Cardiac muscle cell (in vitro differentiated cells and primary cell): Measurements from ENCODE around the gene LPAR1. TPM values are rescaled to one million over a fixed set of nuclear protein-coding genes. Genes with fewer than 3 reads are reported as not detected.

Experiments used
- DNase-seq, 2 donors: peaks; one replicate each; pipeline versions ENCODE4 v3.0.0 to v3.0.0-alpha.2; 2010 to 2017; ENCODE audit warnings: low read depth in 1 of 2, low spot score in 1 of 2
- H3K27ac ChIP-seq: fragments of 200-600 bp; sonication (generic); 2 replicates; pipeline ENCODE4 v1.5.1; 2016
- H3K27me3 ChIP-seq: fragments of 200-600 bp; sonication (generic); 2 replicates; pipeline ENCODE4 v1.6.0; 2016; ENCODE audit warnings: control low read depth
- H3K36me3 ChIP-seq: fragments of 200-600 bp; sonication (generic); 2 replicates; pipeline ENCODE4 v1.5.1; 2016; ENCODE audit warnings: control low read depth
- H3K4me1 ChIP-seq: fragments of 200-600 bp; sonication (generic); 2 replicates; pipeline ENCODE4 v1.8.1; 2017; ENCODE audit warnings: low read depth, mild to moderate bottlenecking, mixed run types
- H3K4me3 ChIP-seq: fragments of 200-600 bp; sonication (generic); 2 replicates; pipeline ENCODE4 v1.5.1; 2016; ENCODE audit warnings: mild to moderate bottlenecking
- H3K9me3 ChIP-seq: fragments of 200-600 bp; sonication (generic); 2 replicates; pipeline ENCODE4 v1.5.1; 2017; ENCODE audit warnings: low read depth, mild to moderate bottlenecking, control low read depth
- polyA plus RNA-seq: library from polyadenylated mRNA; unstranded; fragments of >200 nt; fragmentation: Nextera tagmentation; extraction: Ambion mirVana; gene quantifications from 2 replicates; pipeline ENCODE4 v1.2.1, GENCODE V29; 2016
- total RNA-seq: library from RNA; depleted of rRNA; stranded (reverse); fragments of >200 nt; gene quantifications from 2 replicates; pipeline ENCODE4 v1.2.3, GENCODE V29; 2016
- TF ChIP-seq, protein P1 (sequence below): IDR thresholded peaks from 2 replicates; pipeline ENCODE4 v1.5.1; 2012; ENCODE audit warnings: low read depth, mild to moderate bottlenecking, low read length

The LPAR1 gene
- total and polyA plus RNA-seq, 2 experiments from 2014 or later, result 0.77 to 1.9 TPM

DNA sequence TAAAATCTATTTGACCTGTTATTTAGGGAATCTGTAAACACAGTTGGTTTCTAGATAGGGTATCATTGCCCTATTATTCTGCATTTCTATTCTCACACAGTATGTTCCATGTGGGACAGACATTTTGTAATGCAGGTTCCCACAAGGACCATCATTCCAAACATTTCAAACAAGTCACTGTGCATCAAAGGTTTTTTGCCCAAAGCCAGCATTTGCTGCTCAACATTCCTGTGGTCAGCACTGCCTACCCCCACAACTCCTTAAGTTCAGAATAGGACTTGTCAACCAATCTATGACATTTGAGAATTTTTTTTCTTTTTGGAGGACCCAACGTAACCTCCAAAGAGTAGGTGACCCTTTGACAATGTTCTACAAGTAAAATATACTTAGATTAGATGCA, 95.7 kb downstream of the LPAR1 start:
- peak in 1 of 2 donors; percentile 73 for DNase-seq
- no peak overlapping the region for H3K4me3 ChIP-seq
- no peaks in the 10 kb centered on the region for H3K27me3 ChIP-seq
- no peaks in the 10 kb centered on the region for H3K4me1 ChIP-seq
- TF ChIP-seq, protein P1, sequence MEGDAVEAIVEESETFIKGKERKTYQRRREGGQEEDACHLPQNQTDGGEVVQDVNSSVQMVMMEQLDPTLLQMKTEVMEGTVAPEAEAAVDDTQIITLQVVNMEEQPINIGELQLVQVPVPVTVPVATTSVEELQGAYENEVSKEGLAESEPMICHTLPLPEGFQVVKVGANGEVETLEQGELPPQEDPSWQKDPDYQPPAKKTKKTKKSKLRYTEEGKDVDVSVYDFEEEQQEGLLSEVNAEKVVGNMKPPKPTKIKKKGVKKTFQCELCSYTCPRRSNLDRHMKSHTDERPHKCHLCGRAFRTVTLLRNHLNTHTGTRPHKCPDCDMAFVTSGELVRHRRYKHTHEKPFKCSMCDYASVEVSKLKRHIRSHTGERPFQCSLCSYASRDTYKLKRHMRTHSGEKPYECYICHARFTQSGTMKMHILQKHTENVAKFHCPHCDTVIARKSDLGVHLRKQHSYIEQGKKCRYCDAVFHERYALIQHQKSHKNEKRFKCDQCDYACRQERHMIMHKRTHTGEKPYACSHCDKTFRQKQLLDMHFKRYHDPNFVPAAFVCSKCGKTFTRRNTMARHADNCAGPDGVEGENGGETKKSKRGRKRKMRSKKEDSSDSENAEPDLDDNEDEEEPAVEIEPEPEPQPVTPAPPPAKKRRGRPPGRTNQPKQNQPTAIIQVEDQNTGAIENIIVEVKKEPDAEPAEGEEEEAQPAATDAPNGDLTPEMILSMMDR, result no peak
- no peaks in the 10 kb centered on the region for H3K36me3 ChIP-seq
- no peak overlapping the region for H3K27ac ChIP-seq
- H3K9me3 ChIP-seq, result no peaks in the 10 kb centered on the region

DNA sequence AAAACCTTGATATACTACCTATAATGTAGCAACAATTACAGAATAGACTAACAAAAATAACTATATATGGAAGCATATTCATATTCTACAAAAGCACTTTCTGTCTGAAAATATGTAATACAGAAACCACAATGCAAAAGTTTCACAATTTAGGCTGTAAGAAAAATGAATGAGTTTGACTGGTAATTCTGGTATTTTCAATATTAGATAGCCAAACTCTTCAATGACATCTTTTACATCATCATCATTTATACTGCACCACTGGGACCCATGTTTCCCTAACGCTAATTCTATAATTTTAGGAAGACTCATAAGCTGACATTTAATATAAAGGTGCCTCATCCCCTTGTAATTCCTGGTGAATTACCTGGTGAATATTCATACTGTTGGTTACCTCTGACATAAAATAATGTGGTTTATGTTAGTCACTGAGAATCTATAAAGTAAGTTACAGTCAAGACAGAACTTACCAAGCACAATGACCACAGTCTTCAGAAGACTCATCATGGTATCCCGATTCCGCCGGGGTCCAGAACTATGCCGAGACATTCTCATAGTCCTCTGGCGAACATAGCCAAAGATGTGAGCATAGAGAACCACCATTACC, 97.2 kb downstream of the LPAR1 start:
- TF ChIP-seq, protein P1, result no peak
- no peak for DNase-seq
- Histone ChIP-seq H3K27ac (no peak overlapping the region), H3K27me3 (no peaks in the 10 kb centered on the region), H3K4me1 (peaks cover 8% of the 10 kb centered on the region), H3K4me3 (no peak overlapping the region), H3K9me3 (no peaks in the 10 kb centered on the region), H3K36me3 (no peaks in the 10 kb centered on the region)

DNA sequence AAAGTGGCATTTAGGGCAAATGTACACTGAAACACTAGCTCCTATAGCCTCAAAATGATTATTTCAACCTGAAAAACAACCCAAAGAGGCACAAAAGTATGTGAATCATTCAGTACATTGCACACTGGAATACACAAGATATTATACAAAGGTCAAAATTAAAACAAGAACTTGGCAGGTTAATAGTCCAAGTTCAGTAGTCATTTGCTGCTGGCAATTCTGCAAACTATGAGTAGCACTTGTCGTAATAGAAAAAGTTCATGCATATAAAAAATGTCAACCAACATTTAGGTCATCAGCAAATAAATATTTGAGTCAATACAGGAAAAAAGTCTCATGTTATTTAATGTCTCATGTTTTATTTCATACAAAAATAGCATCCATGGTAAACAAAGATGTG, 98.7 kb downstream of the LPAR1 start:
- H3K9me3 ChIP-seq, result no peaks in the 10 kb centered on the region
- no peak for DNase-seq
- no peak overlapping the region for H3K4me3 ChIP-seq
- TF ChIP-seq, protein P1, result no peak
- H3K27ac ChIP-seq, result no peak overlapping the region
- H3K4me1 ChIP-seq, result peaks cover 8% of the 10 kb centered on the region
- H3K27me3 ChIP-seq, result no peaks in the 10 kb centered on the region
- H3K36me3 ChIP-seq, result no peaks in the 10 kb centered on the region

DNA sequence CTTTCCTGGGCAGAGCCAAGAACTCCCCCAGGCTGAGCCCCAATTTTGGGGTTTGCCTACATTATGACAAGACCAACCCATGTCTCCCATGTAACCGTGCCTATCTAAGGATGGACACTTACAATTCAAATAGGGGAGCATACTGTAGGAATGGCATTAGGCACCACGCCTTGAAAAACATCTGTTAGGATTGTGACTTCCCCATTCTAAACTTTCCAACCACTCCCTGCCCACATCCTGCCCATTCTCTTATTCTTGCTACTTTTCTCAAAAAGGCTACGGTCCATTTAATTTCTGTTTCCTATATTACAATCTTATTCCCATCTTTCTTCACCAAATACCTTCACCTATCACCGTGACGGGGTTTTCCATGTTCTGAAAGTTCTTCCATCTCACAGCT, 99.2 kb downstream of the LPAR1 start:
- DNase-seq, result no peak
- Histone ChIP-seq H3K27ac (no peak overlapping the region), H3K9me3 (no peaks in the 10 kb centered on the region), H3K4me1 (peaks cover 8% of the 10 kb centered on the region), H3K27me3 (no peaks in the 10 kb centered on the region), H3K4me3 (no peak overlapping the region), H3K36me3 (no peaks in the 10 kb centered on the region)
- TF ChIP-seq, protein P1, result no peak

DNA sequence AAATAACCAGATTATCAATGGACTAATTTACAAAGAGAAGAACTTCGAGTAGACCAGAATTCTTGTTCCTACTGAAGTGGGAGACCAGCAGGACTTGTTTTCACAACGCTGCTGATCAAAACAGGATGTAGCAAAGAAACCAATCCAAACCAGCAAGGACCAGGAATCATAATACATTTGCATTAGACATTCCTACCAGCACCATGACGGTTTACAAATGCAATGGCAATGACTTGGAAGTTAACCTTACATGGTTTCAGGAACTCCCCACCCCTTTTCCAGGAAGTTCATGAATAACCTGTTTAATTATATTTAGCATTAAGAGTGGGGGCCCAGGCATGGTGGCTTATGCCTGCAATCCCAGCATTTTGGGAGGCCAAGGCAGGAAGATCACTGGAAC, 100.0 kb downstream of the LPAR1 start:
- Histone ChIP-seq H3K9me3 (no peaks in the 10 kb centered on the region), H3K27me3 (no peaks in the 10 kb centered on the region), H3K4me1 (peaks cover 8% of the 10 kb centered on the region), H3K4me3 (no peak overlapping the region), H3K36me3 (no peaks in the 10 kb centered on the region), H3K27ac (no peak overlapping the region)
- TF ChIP-seq, protein P1, result no peak
- DNase-seq, result no peak
